ENCODE data around the gene TRMU. TPM values are rescaled to one million over a fixed set of nuclear protein-coding genes. Genes with fewer than 3 reads are reported as not detected.

The TRMU gene
- total RNA-seq, 1 experiment from 2014 or later = 48.8 TPM

DNA sequence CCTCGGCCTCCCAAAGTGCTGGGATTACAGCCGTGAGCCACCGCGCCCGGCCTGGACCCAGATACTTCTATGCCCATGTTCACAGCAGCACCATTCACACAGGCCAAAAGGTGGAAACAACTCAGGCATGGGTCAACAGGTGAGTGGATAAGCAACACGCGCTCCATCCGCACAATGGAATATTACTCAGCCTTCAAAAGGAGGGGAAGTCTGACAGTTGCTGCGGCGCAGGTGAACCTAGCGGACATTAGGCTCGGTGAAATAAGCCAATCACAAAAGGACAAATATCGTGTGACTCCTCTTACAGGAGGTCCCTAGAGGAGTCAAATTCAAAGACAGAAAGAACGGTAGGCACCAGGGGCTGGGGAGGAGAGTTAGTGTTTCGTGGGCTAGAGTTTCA lies 47.0 kb downstream of the TRMU start:
- TF ChIP-seq, protein P1, sequence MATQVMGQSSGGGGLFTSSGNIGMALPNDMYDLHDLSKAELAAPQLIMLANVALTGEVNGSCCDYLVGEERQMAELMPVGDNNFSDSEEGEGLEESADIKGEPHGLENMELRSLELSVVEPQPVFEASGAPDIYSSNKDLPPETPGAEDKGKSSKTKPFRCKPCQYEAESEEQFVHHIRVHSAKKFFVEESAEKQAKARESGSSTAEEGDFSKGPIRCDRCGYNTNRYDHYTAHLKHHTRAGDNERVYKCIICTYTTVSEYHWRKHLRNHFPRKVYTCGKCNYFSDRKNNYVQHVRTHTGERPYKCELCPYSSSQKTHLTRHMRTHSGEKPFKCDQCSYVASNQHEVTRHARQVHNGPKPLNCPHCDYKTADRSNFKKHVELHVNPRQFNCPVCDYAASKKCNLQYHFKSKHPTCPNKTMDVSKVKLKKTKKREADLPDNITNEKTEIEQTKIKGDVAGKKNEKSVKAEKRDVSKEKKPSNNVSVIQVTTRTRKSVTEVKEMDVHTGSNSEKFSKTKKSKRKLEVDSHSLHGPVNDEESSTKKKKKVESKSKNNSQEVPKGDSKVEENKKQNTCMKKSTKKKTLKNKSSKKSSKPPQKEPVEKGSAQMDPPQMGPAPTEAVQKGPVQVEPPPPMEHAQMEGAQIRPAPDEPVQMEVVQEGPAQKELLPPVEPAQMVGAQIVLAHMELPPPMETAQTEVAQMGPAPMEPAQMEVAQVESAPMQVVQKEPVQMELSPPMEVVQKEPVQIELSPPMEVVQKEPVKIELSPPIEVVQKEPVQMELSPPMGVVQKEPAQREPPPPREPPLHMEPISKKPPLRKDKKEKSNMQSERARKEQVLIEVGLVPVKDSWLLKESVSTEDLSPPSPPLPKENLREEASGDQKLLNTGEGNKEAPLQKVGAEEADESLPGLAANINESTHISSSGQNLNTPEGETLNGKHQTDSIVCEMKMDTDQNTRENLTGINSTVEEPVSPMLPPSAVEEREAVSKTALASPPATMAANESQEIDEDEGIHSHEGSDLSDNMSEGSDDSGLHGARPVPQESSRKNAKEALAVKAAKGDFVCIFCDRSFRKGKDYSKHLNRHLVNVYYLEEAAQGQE (IDR thresholded peaks at IDR 0.05; ENCODE audit: insufficient read depth in 1 of 2, low read depth in 2 of 2, low read length in 1 of 2) = no peak
- TF ChIP-seq TCF7L2 (IDR thresholded peaks at IDR 0.05; ENCODE audit: low read depth, low read length) (no peak), SIN3A (IDR thresholded peaks at IDR 0.05; ENCODE audit: borderline replicate concordance, insufficient read depth, low read depth, low read length) (no peak), POLR2AphosphoS5 (IDR thresholded peaks at IDR 0.05; ENCODE audit: low read depth, low read length) (no peak)
- TF ChIP-seq, protein P2, sequence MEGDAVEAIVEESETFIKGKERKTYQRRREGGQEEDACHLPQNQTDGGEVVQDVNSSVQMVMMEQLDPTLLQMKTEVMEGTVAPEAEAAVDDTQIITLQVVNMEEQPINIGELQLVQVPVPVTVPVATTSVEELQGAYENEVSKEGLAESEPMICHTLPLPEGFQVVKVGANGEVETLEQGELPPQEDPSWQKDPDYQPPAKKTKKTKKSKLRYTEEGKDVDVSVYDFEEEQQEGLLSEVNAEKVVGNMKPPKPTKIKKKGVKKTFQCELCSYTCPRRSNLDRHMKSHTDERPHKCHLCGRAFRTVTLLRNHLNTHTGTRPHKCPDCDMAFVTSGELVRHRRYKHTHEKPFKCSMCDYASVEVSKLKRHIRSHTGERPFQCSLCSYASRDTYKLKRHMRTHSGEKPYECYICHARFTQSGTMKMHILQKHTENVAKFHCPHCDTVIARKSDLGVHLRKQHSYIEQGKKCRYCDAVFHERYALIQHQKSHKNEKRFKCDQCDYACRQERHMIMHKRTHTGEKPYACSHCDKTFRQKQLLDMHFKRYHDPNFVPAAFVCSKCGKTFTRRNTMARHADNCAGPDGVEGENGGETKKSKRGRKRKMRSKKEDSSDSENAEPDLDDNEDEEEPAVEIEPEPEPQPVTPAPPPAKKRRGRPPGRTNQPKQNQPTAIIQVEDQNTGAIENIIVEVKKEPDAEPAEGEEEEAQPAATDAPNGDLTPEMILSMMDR (IDR thresholded peaks at IDR 0.05) = no peak
- Histone ChIP-seq H3K4me1 (ENCODE audit: control insufficient read depth, insufficient read depth, low read length) (no peaks in the 10 kb centered on the region), H3K9me3 (ENCODE audit: control insufficient read depth, insufficient read depth, low read depth, low read length) (no peaks in the 10 kb centered on the region), H3K27ac (ENCODE audit: low read length) (no peak overlapping the region), H3K4me3 (ENCODE audit: low read depth in 2 of 2, low read length in 2 of 2) (no peak overlapping the region), H3K27me3 (ENCODE audit: control insufficient read depth, insufficient read depth, low read length) (no peaks in the 10 kb centered on the region), H3K36me3 (ENCODE audit: control insufficient read depth, insufficient read depth, low read length) (no peaks in the 10 kb centered on the region)
- POLR2A ChIA-PET = no interaction called here
- intact Hi-C loops (cut with micrococcal nuclease; ENCODE audit: unreplicated experiment) = no loop called here
- BruUV-seq (replicated peaks) = no TSS peak
- CTCF ChIA-PET = no interaction called here
- in situ Hi-C loops (cut with HindIII; ENCODE audit: low pct_unique_long_range_greater_than_20kb, low sequenced_read_pairs) = no loop called here
- ATAC-seq (no peak), DNase-seq (ENCODE audit: low read depth, low spot score) (no peak)

DNA sequence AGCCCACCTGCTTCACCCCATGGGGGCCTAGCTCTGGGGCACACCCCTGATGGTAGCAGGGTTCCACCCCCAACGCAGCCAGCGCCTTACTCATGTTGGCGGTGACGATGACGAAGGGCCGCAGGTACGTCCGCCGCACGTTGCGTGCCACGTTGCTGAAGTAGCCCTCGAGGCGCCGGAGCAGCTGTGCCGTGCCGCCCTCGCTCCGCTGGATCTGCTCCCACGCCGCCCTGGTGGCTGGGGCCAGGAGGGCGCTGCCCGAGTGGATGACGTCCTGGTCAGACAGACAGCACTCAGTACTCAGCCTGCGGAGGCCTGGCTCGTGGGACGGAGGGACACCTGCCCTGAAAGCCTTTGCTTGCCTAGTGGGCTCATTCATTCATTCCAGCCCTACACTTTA lies 50.8 kb downstream of the TRMU start:
- Histone ChIP-seq H3K27me3 (ENCODE audit: control insufficient read depth, insufficient read depth, low read length) (no peaks in the 10 kb centered on the region), H3K9me3 (ENCODE audit: control insufficient read depth, insufficient read depth, low read depth, low read length) (no peaks in the 10 kb centered on the region), H3K4me3 (ENCODE audit: low read depth in 2 of 2, low read length in 2 of 2) (no peak overlapping the region), H3K27ac (ENCODE audit: low read length) (no peak overlapping the region), H3K4me1 (ENCODE audit: control insufficient read depth, insufficient read depth, low read length) (no peaks in the 10 kb centered on the region), H3K36me3 (ENCODE audit: control insufficient read depth, insufficient read depth, low read length) (no peaks in the 10 kb centered on the region)
- CTCF ChIA-PET = no interaction called here
- ATAC-seq (no peak), DNase-seq (ENCODE audit: low read depth, low spot score) (no peak)
- intact Hi-C loops (cut with micrococcal nuclease; ENCODE audit: unreplicated experiment) = no loop called here
- no peak for TF ChIP-seq POLR2AphosphoS5 (IDR thresholded peaks at IDR 0.05; ENCODE audit: low read depth, low read length)
- TF ChIP-seq, protein P2 (IDR thresholded peaks at IDR 0.05) = no peak
- no peak for TF ChIP-seq TCF7L2 (IDR thresholded peaks at IDR 0.05; ENCODE audit: low read depth, low read length)
- no peak for TF ChIP-seq SIN3A (IDR thresholded peaks at IDR 0.05; ENCODE audit: borderline replicate concordance, insufficient read depth, low read depth, low read length)
- TF ChIP-seq, protein P1 (IDR thresholded peaks at IDR 0.05; ENCODE audit: insufficient read depth in 1 of 2, low read depth in 2 of 2, low read length in 1 of 2) = no peak
- no TSS peak for BruUV-seq (replicated peaks)
- in situ Hi-C loops (cut with HindIII; ENCODE audit: low pct_unique_long_range_greater_than_20kb, low sequenced_read_pairs) = no loop called here
- POLR2A ChIA-PET = no interaction called here
